Kidney (tissue), 14 donors: Measurements from ENCODE around the gene SLC7A4. TPM values are rescaled to one million over a fixed set of nuclear protein-coding genes. Genes with fewer than 3 reads are reported as not detected.
A peak's percentile ranks its signal among the peaks of the same experiment; 100 is the strongest.

ENCODE experiments used
- DNase-seq, 5 donors: peaks; one replicate each; pipeline ENCODE4 v3.0.0-alpha.2; 2013 to 2020
- FAIRE-seq: peaks from 2 replicates; lab custom pipeline; 2012; peaks lifted over from hg19 to GRCh38; lab: Jason Lieb, UNC
- H3K27ac ChIP-seq, 2 donors: one replicate each; pipeline ENCODE4 v1.7.0; 2013; ENCODE audit warnings: low read depth in 2 of 2, low read length in 2 of 2, inconsistent platforms in 1 of 2
- H3K27me3 ChIP-seq: one replicate; pipeline ENCODE4 v1.7.1; 2013; ENCODE audit warnings: low read length, inconsistent platforms; ENCODE audit not compliant: control insufficient read depth, insufficient read depth
- H3K36me3 ChIP-seq, 3 donors: one replicate each; pipeline versions ENCODE4 v1.7.0 to v1.7.1; 2013; ENCODE audit warnings: low read length in 3 of 3, control low read depth in 1 of 3, inconsistent platforms in 1 of 3; ENCODE audit not compliant: insufficient read depth in 3 of 3, control insufficient read depth in 2 of 3
- H3K4me1 ChIP-seq, 3 donors: one replicate each; pipeline versions ENCODE4 v1.7.0 to v1.7.1; 2013; ENCODE audit warnings: low read length in 3 of 3, inconsistent platforms in 1 of 3, low read depth in 1 of 3; ENCODE audit not compliant: control insufficient read depth in 2 of 3, insufficient read depth in 2 of 3
- H3K4me3 ChIP-seq, 3 donors: one replicate each; pipeline versions ENCODE4 v1.7.0 to v1.8.1; 2013; ENCODE audit warnings: low read length in 3 of 3, control low read depth in 1 of 3, inconsistent platforms in 1 of 3
- H3K9ac ChIP-seq, 3 donors: one replicate each; pipeline versions ENCODE4 v1.7.0 to v1.7.1; 2013; ENCODE audit warnings: low read length in 3 of 3, control low read depth in 1 of 3, inconsistent platforms in 1 of 3
- H3K9me3 ChIP-seq, 3 donors: one replicate each; pipeline versions ENCODE4 v1.7.0 to v1.7.1; 2013; ENCODE audit warnings: low read length in 3 of 3, control low read depth in 1 of 3, inconsistent platforms in 1 of 3; ENCODE audit not compliant: control insufficient read depth in 2 of 3, insufficient read depth in 1 of 3
- intact Hi-C: fragments of 100-400 bp; cut with DNase I; formaldehyde crosslinking; loops from one replicate; pipeline ENCODE4 v1.11.1; 2022
- polyA plus RNA-seq: library from polyadenylated mRNA; stranded (reverse); fragments of 350-450 nt; fragmentation: Illumina TruSeq; extraction: RNeasy Lipid Tissue Mini Kit (QIAGEN cat#74804); gene quantifications from one replicate; pipeline ENCODE4 v1.2.3, GENCODE V29; 2014; ENCODE audit warnings: low read depth, low replicate concordance; ENCODE audit not compliant: insufficient read depth
- total RNA-seq: library from RNA; stranded (reverse); fragmentation: NEBNext Ultra II Directional; extraction: Animal tissue kit (Norgen Biotek cat#: 25700); gene quantifications from one replicate; pipeline ENCODE4 v1.2.1, GENCODE V29; 2021
- TF ChIP-seq, protein P1 (sequence below): IDR thresholded peaks from 3 replicates; pipeline ENCODE4 v1.5.1; 2012; ENCODE audit warnings: mild to moderate bottlenecking, moderate library complexity, borderline replicate concordance; ENCODE audit not compliant: insufficient read depth; ENCODE audit errors: extremely low read depth
- donor health status: control.
- donor health status: control.
- donor health status: control.
- donor health status: control.
- donor health status: control.
- donor health status: DM: yes; HTN: yes; CAD: no.
- donor health status: Normal renal cell carcinoma (clear cell type).

Gene SLC7A4
- total and polyA plus RNA-seq, 2 donors from 2014 or later = 0.57 to 1.2 TPM

- DNase-seq = peak in 1 of 5 donors; percentile 77
- H3K4me1 ChIP-seq = peaks cover 0 to 16% (median 4%) of the 10 kb centered on the region in 3 donors
- no peak for FAIRE-seq
- TF ChIP-seq, protein P1, sequence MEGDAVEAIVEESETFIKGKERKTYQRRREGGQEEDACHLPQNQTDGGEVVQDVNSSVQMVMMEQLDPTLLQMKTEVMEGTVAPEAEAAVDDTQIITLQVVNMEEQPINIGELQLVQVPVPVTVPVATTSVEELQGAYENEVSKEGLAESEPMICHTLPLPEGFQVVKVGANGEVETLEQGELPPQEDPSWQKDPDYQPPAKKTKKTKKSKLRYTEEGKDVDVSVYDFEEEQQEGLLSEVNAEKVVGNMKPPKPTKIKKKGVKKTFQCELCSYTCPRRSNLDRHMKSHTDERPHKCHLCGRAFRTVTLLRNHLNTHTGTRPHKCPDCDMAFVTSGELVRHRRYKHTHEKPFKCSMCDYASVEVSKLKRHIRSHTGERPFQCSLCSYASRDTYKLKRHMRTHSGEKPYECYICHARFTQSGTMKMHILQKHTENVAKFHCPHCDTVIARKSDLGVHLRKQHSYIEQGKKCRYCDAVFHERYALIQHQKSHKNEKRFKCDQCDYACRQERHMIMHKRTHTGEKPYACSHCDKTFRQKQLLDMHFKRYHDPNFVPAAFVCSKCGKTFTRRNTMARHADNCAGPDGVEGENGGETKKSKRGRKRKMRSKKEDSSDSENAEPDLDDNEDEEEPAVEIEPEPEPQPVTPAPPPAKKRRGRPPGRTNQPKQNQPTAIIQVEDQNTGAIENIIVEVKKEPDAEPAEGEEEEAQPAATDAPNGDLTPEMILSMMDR = no peak
- peaks cover 0 to 17% (median 8%) of the 10 kb centered on the region in 3 donors for H3K36me3 ChIP-seq
- H3K9me3 ChIP-seq = no peaks in the 10 kb centered on the region
- no peak overlapping the region for H3K4me3 ChIP-seq
- intact Hi-C loops = no loop called here
- H3K27ac ChIP-seq = no peak overlapping the region
- H3K27me3 ChIP-seq = no peaks in the 10 kb centered on the region
- no peak overlapping the region for H3K9ac ChIP-seq
Measured at GRCh38 chr22:20996598-20997535, 35.5 kb downstream of the SLC7A4 start.

DNA sequence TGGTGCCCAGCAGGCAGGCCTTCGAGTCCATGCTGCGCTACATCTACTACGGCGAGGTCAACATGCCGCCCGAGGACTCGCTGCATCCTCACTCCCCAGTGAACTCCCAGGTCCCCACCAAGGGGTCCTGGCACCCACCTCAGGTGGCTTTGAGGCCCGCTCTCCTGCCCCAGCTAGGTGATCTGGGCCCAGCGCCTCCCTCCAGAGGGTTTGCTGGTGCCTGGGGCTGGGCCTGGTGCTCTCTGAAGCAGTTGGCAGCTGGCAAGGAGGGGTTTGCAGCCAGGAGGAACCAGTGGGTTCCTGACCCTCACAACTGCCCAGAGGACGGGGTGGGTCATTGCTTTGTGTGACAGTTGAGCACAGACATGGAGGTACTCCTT lies 36.3 kb downstream of the SLC7A4 start:
- no peaks in the 10 kb centered on the region for H3K27me3 ChIP-seq
- intact Hi-C loops = no loop called here
- no peak overlapping the region for H3K27ac ChIP-seq
- FAIRE-seq (no peak), DNase-seq (no peak)
- peaks cover 0 to 13% (median 4%) of the 10 kb centered on the region in 3 donors for H3K4me1 ChIP-seq
- no peaks in the 10 kb centered on the region for H3K9me3 ChIP-seq
- no peak overlapping the region for H3K4me3 ChIP-seq
- TF ChIP-seq, protein P1 = no peak
- no peak overlapping the region for H3K9ac ChIP-seq
- peaks cover 0 to 20% (median 8%) of the 10 kb centered on the region in 3 donors for H3K36me3 ChIP-seq

DNA sequence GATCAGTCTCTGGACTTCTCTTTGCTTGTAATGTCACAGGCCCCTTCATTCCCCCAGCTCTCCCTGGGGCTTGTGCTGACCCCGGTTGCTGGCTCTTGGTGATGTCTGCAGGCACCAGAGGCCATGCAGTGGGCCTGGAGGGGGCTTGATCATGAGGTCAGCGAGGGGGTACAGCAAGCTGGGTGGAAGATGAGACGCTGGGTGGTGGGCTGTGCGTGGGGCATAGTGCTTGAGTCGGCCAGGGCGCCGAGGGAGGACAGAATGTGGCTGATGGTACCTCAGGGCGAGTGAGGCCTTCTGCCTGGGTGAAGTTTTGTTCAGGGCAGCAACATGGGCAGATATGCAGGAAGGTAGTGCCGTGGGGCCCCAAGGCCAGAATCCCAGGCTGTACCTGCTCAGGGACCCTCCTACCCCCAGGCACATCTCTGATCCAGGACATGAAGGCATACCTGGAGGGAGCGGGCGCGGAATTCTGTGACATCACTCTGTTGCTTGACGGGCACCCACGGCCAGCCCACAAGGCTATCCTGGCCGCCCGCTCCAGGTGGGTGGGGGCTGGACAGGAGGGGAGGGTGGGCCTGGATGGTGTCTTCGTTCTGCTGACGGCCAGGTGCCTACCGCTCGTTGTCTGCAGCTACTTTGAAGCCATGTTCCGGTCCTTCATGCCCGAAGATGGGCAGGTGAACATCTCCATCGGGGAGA lies 36.9 kb downstream of the SLC7A4 start:
- Histone ChIP-seq H3K4me1 (peaks cover 0 to 8% (median under 1%) of the 10 kb centered on the region in 3 donors), H3K27me3 (no peaks in the 10 kb centered on the region), H3K9ac (no peak overlapping the region), H3K36me3 (peaks cover 0 to 20% (median 8%) of the 10 kb centered on the region in 3 donors), H3K4me3 (no peak overlapping the region), H3K9me3 (no peaks in the 10 kb centered on the region), H3K27ac (no peak overlapping the region)
- TF ChIP-seq, protein P1 = no peak
- DNase-seq (peak in 1 of 5 donors; percentile 73), FAIRE-seq (no peak)
- intact Hi-C loops = no loop called here
